ENCODE data around the gene MON1B.

DNA sequence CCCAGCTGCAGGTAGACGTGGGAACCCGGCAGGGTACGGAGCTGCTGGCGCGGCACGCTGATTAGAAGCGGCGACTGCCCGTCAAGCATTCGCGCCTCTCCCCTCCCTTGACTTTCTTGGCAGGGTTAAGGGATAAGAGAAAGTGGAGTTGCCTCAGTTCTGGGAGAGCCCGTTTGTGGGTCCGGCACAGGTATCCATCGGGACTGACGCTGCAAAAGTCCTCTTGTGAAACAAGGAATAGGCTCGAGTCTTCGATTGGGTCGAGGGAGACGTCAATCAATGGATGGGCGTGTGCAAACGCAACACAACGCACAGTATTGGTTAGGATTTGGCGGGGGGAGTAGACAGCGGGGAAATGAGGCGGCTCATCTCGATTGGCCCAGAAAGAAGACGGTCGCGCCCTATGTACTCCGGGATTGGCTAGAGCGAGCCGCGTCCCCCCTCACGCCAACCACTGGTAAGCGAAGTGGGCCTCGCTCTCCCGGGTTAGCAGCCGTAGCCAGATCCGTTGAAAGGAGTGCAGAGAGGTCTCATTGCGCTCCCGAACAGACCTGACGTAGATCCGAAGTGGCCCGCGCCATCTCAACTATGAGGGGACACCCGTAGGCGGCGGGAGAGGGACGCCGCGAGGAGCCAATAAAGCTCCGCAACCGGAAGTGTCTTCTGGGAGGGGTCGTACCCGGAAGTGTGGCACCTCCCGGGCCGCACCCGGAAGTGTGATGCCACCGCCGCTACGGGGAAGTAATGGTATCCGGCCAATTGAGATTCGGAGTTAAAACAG lies at the start of gene MON1B:
- TF ChIP-seq MIXL1 (CRISPR knock-in tag; IDR thresholded peaks at IDR 0.05) (peak; percentile 32; the same call in 1 of the 2 replicates), ZNF556 (CRISPR knock-in tag; IDR thresholded peaks at IDR 0.05; ENCODE audit: borderline replicate concordance) (peak; percentile 71; the same call in 1 of the 2 replicates), NR1H2 (CRISPR knock-in tag; IDR thresholded peaks at IDR 0.05; ENCODE audit: borderline replicate concordance, low read depth) (no peak; the same call in 1 of the 2 replicates), ZNF274 (CRISPR knock-in tag; IDR thresholded peaks at IDR 0.05) (no peak; the same call in 1 of the 2 replicates), ZNF263 (CRISPR knock-in tag; IDR thresholded peaks at IDR 0.05) (no peak; the same call in 1 of the 2 replicates)
- TF ChIP-seq, protein P1, sequence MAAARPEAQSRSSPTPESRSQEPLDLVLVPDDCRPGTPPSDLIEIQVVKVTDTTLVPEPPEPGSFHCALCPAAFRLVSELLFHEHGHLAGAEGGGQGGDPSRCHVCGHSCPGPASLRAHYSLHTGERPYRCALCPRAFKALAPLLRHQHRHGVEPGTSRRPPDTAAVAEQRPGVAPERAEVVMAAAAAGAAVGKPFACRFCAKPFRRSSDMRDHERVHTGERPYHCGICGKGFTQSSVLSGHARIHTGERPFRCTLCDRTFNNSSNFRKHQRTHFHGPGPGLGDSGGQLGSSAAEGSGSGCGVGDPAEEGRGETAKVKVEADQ (CRISPR knock-in tag; IDR thresholded peaks at IDR 0.05; ENCODE audit: borderline replicate concordance): no peak; the same call in none of the 2 replicates
